ENCODE measurements around the gene PTDSS2. TPM values are rescaled to one million over a fixed set of nuclear protein-coding genes. Genes with fewer than 3 reads are reported as not detected.
A peak's percentile ranks its signal among the peaks of the same experiment; 100 is the strongest.

PTDSS2 gene
- total and polyA plus RNA-seq, 2 of the 13 experiments (the other 11 are each of a cell fraction or from before 2014, with no cell fraction given) = 21.7 to 26.4 TPM

DNA sequence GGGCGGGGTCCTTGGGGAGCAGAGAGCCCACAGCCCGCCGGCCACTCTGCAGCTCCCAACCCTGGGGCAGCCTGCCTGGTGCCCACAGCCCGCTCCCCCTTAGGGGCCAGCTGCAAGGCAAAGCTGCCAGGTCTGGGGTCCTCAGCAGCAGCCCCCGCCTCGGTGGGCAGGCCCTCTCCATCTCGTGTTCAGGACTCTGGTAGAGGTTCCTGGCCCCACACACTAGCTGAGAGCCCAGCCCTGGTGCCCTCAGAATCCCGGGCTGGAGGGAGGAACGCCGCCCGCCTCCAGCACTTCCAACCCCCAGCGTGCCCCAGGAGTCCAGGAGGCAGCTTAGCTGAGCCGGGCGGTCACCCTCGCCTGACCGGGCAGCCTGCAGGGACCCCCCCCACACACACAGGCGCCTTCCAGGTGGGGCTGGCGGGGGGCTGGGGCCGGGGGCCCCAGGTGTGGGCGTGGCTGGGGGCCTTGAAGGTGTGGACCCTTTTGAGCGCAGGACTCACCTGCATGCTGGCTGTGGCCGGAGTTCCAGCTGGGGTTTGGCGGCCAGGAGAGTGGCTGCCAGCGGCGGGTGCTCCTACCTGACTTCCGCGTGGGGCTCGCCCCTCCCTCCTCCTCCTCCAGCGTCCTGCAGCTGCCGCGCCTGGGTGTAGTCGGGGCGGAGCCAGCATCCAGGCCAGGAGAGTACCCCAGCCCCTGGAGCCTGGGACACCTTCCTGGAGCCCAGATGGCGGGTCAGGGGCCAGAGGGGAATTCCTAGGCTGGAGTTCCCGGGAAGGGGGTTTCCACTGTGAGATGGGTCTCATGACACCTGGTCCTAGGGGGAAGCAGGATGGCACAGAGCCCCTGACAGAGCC lies 8.4 kb upstream of the PTDSS2 start, which contains the start of gene ANO9 (continued):
- TF ChIP-seq, protein P1, sequence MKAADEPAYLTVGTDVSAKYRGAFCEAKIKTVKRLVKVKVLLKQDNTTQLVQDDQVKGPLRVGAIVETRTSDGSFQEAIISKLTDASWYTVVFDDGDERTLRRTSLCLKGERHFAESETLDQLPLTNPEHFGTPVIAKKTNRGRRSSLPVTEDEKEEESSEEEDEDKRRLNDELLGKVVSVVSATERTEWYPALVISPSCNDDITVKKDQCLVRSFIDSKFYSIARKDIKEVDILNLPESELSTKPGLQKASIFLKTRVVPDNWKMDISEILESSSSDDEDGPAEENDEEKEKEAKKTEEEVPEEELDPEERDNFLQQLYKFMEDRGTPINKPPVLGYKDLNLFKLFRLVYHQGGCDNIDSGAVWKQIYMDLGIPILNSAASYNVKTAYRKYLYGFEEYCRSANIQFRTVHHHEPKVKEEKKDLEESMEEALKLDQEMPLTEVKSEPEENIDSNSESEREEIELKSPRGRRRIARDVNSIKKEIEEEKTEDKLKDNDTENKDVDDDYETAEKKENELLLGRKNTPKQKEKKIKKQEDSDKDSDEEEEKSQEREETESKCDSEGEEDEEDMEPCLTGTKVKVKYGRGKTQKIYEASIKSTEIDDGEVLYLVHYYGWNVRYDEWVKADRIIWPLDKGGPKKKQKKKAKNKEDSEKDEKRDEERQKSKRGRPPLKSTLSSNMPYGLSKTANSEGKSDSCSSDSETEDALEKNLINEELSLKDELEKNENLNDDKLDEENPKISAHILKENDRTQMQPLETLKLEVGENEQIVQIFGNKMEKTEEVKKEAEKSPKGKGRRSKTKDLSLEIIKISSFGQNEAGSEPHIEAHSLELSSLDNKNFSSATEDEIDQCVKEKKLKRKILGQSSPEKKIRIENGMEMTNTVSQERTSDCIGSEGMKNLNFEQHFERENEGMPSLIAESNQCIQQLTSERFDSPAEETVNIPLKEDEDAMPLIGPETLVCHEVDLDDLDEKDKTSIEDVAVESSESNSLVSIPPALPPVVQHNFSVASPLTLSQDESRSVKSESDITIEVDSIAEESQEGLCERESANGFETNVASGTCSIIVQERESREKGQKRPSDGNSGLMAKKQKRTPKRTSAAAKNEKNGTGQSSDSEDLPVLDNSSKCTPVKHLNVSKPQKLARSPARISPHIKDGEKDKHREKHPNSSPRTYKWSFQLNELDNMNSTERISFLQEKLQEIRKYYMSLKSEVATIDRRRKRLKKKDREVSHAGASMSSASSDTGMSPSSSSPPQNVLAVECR (CRISPR knock-in tag; IDR thresholded peaks at IDR 0.05; ENCODE audit: borderline replicate concordance) = peak; percentile 13; the same call in 1 of the 2 replicates
- TF ChIP-seq ZNF83 (CRISPR knock-in tag; IDR thresholded peaks at IDR 0.05; ENCODE audit: borderline replicate concordance) = no peak
- 0 out of 2 replicates have a peak, but pooled peaks have one; percentile 35 for TF ChIP-seq RBFOX2 (IDR thresholded peaks at IDR 0.05; ENCODE audit: low read depth, low read length)
- TF ChIP-seq SP4 (CRISPR knock-in tag; IDR thresholded peaks at IDR 0.05) = 0 out of 2 replicates have a peak, but pooled peaks have one; percentile 33
- TF ChIP-seq ZNF496 (CRISPR knock-in tag; IDR thresholded peaks at IDR 0.05; ENCODE audit: insufficient replicate concordance) = no peak
- TF ChIP-seq MAZ (IDR thresholded peaks at IDR 0.05; ENCODE audit: borderline replicate concordance, low read depth, low read length) = no peak
- TF ChIP-seq MAZ (CRISPR knock-in tag; IDR thresholded peaks at IDR 0.05; ENCODE audit: low read depth) = peak; percentile 37; the same call in 1 of the 2 replicates
- peak; percentile 77 for TF ChIP-seq ELF1 (CRISPR knock-in tag; IDR thresholded peaks at IDR 0.05)
- TF ChIP-seq, protein P2, sequence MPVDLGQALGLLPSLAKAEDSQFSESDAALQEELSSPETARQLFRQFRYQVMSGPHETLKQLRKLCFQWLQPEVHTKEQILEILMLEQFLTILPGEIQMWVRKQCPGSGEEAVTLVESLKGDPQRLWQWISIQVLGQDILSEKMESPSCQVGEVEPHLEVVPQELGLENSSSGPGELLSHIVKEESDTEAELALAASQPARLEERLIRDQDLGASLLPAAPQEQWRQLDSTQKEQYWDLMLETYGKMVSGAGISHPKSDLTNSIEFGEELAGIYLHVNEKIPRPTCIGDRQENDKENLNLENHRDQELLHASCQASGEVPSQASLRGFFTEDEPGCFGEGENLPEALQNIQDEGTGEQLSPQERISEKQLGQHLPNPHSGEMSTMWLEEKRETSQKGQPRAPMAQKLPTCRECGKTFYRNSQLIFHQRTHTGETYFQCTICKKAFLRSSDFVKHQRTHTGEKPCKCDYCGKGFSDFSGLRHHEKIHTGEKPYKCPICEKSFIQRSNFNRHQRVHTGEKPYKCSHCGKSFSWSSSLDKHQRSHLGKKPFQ (CRISPR knock-in tag; IDR thresholded peaks at IDR 0.05; ENCODE audit: insufficient replicate concordance) = no peak
- no peak for TF ChIP-seq JUNB (CRISPR knock-in tag; IDR thresholded peaks at IDR 0.05; ENCODE audit: borderline replicate concordance)
- no peak for TF ChIP-seq RFX3 (CRISPR knock-in tag; IDR thresholded peaks at IDR 0.05)
